A549 treated with Hydrocortisone at 1 μM for 4 hours (cell line): ENCODE data around the gene POLR2C. TPM values are rescaled to one million over a fixed set of nuclear protein-coding genes. Genes with fewer than 3 reads are reported as not detected.

Experiments used
- total RNA-seq: library from RNA; stranded (reverse); fragments of 200-300 nt; extraction: Qiagen RNA extraction; gene quantifications from 5 replicates; pipeline ENCODE4 v1.2.3, GENCODE V29; 2022

Gene POLR2C
- total RNA-seq: 106 to 183 TPM (median 107 TPM) in 5 replicates

GRCh38 chr16:57462209-57462977 lies at the start of gene POLR2C:
TSS of gene POLR2C (plus strand) at chr16:57462679. CDS start at chr16:57462725, 46 bp downstream.

GRCh38 chr16:57447186-57447962 lies 15.1 kb upstream of the POLR2C start, which contains the start of the genes CIAPIN1 and COQ9:
TSS of gene CIAPIN1 (minus strand) at chr16:57447385. CDS start at chr16:57440928, 6,457 bp downstream.
TSS of gene COQ9 (plus strand) at chr16:57447479. CDS start at chr16:57447506, 27 bp downstream.

GRCh38 chr16:57485916-57486857 lies 23.7 kb downstream of the POLR2C start, which contains the start of gene DOK4:
TSS of gene DOK4 (minus strand) at chr16:57486493. CDS start at chr16:57479507, 6,986 bp downstream.

Other genes starting within 250 kb of the POLR2C start
- 76.0 to 86.4 TPM (median 80.8 TPM) in 5 replicates for gene ARL2BP, start 217.4 kb upstream of the POLR2C start, total RNA-seq
- gene PLLP, start 178.0 kb upstream of the POLR2C start, total RNA-seq: 0.97 to 1.7 TPM (median 1.6 TPM) in 5 replicates
- 0.05 to 0.07 TPM in 2 of 5 replicates, not detected in the others for gene CCL22, start 103.9 kb upstream of the POLR2C start, total RNA-seq
- 0.08 to 0.22 TPM (median 0.11 TPM) in 5 replicates for gene CX3CL1, start 90.2 kb upstream of the POLR2C start, total RNA-seq
- gene CCL17, start 57.9 kb upstream of the POLR2C start, total RNA-seq: not detected in 5 replicates
- gene CIAPIN1, start 15.3 kb upstream of the POLR2C start, total RNA-seq: 73.4 to 99.4 TPM (median 77.7 TPM) in 5 replicates
- gene COQ9, start 15.2 kb upstream of the POLR2C start, total RNA-seq: 43.7 to 49.3 TPM (median 48.8 TPM) in 5 replicates
- 28.2 to 41.6 TPM (median 35.7 TPM) in 5 replicates for gene DOK4, start 23.8 kb downstream of the POLR2C start, total RNA-seq
- gene CCDC102A, start 73.9 kb downstream of the POLR2C start, total RNA-seq: 6.8 to 10.1 TPM (median 7.3 TPM) in 5 replicates
- gene ADGRG5, start 80.0 kb downstream of the POLR2C start, total RNA-seq: 0.06 to 0.09 TPM (median 0.08 TPM) in 4 of 5 replicates, not detected in the other
- gene ADGRG1, start 166.0 kb downstream of the POLR2C start, total RNA-seq: 143 to 209 TPM (median 198 TPM) in 5 replicates
- gene ADGRG3, start 205.6 kb downstream of the POLR2C start, total RNA-seq: 0.41 to 0.88 TPM (median 0.46 TPM) in 5 replicates
- gene DRC7, start 232.1 kb downstream of the POLR2C start, total RNA-seq: 0.06 to 0.23 TPM (median 0.10 TPM) in 4 of 5 replicates, not detected in the other